ENCODE data around the gene ERI3. TPM values are rescaled to one million over a fixed set of nuclear protein-coding genes. Genes with fewer than 3 reads are reported as not detected.

The ERI3 gene
- polyA plus RNA-seq, 2 of the 4 experiments (the other 2 are of a cell fraction), result 43.4 to 44.7 TPM

- no peaks in the 10 kb centered on the region for H3K4me1 ChIP-seq
- ChIA-PET CTCF (interaction anchor here (1.1 to 3.2 kb wide), 3 partner anchors 12 to 77 kb away, joined by 4 to 12 read pairs (median 5); no protein-coding TSS in a partner anchor), POLR2A (no interaction called here)
- no peak overlapping the region for H3K4me2 ChIP-seq
- peak; percentile 28 to 32 for DNase-seq (ENCODE audit: low read depth in 1 of 2, low spot score in 1 of 2)
- TF ChIP-seq SMC3 (IDR thresholded peaks at IDR 0.05), result no peak
- peak in 1 of 2 experiments; percentile 57; a peak in 3 of 5 replicates for TF ChIP-seq RAD21 (conservative IDR thresholded peaks at IDR 0.05 in 1 of 2, IDR thresholded peaks at IDR 0.05 in 1 of 2)
- peak; percentile 21; the same call in 2 of the 3 replicates for TF ChIP-seq CTCF (IDR thresholded peaks at IDR 0.05)
- 68% methylated on average over 4 of the region's 4 CpGs for WGBS (ENCODE audit: missing lambda C conversion rate)
- no peak for FAIRE-seq
- ATAC-seq, result peak; percentile 64 to 92; a peak in 5 of 6 replicates
- H3K4me3 ChIP-seq, result no peak overlapping the region
- H3K9me3 ChIP-seq, result no peaks in the 10 kb centered on the region
- no peak overlapping the region for H3K27ac ChIP-seq
These were observed 60.5 kb downstream of the ERI3 start for GRCh38 chr1:44294588-44295007.

GRCh38 chr1:44293761-44294315, 61.2 kb downstream of the ERI3 start:
- ATAC-seq, result no peak
- Histone ChIP-seq H3K4me2 (no peak overlapping the region), H3K4me1 (no peaks in the 10 kb centered on the region), H3K27ac (no peak overlapping the region), H3K9me3 (no peaks in the 10 kb centered on the region), H3K4me3 (no peak overlapping the region)
- 81% methylated on average over 8 of the region's 9 CpGs for WGBS (ENCODE audit: missing lambda C conversion rate)
- no peak for TF ChIP-seq BCL3 (IDR thresholded peaks at IDR 0.05)
- TF ChIP-seq CHD2 (IDR thresholded peaks at IDR 0.05; ENCODE audit: low read length, partially characterized antibody), result no peak
- TF ChIP-seq RNF2 (IDR thresholded peaks at IDR 0.05; ENCODE audit: borderline replicate concordance, low read depth), result no peak
- TF ChIP-seq RFX5 (IDR thresholded peaks at IDR 0.05), result no peak
- no peak for TF ChIP-seq HOXB13 (CRISPR knock-in tag; IDR thresholded peaks at IDR 0.05; ENCODE audit: low read depth)
- TF ChIP-seq RCOR1 (IDR thresholded peaks at IDR 0.05; ENCODE audit: low read depth, low read length), result no peak
- TF ChIP-seq USF2 (IDR thresholded peaks at IDR 0.05), result no peak
- no peak for TF ChIP-seq EHMT2 (IDR thresholded peaks at IDR 0.05; ENCODE audit: low read depth)
- no peak for TF ChIP-seq TFCP2L1 (CRISPR knock-in tag; IDR thresholded peaks at IDR 0.05)
- ChIA-PET POLR2A (no interaction called here), CTCF (interaction anchor here (1.7 to 1.8 kb wide), 2 partner anchors 13 to 76 kb away, joined by 4 to 7 read pairs; no protein-coding TSS in a partner anchor)
- no peak for DNase-seq (ENCODE audit: low read depth in 1 of 2, low spot score in 1 of 2)
- FAIRE-seq, result no peak

- DNase-seq (ENCODE audit: low read depth in 1 of 2, low spot score in 1 of 2), result no peak
- H3K9me3 ChIP-seq, result no peaks in the 10 kb centered on the region
- POLR2A ChIA-PET, result no interaction called here
- H3K4me1 ChIP-seq, result no peaks in the 10 kb centered on the region
- H3K27ac ChIP-seq, result no peak overlapping the region
- TF ChIP-seq ELK1 (IDR thresholded peaks at IDR 0.05; ENCODE audit: low read depth, low read length) (no peak), GATA3 (IDR thresholded peaks at IDR 0.05; ENCODE audit: borderline replicate concordance) (no peak), SMC3 (IDR thresholded peaks at IDR 0.05) (no peak), CEBPB (IDR thresholded peaks at IDR 0.05) (no peak), RFX5 (IDR thresholded peaks at IDR 0.05) (no peak), HMGXB4 (CRISPR knock-in tag; IDR thresholded peaks at IDR 0.05; ENCODE audit: borderline replicate concordance) (no peak), JUNB (IDR thresholded peaks at IDR 0.05) (no peak), SREBF2 (IDR thresholded peaks at IDR 0.05) (no peak), POLR2AphosphoS2 (conservative IDR thresholded peaks at IDR 0.05; ENCODE audit: low read length) (no peak), HOXB13 (CRISPR knock-in tag; IDR thresholded peaks at IDR 0.05; ENCODE audit: low read depth) (no peak), CHD4 (IDR thresholded peaks at IDR 0.05; ENCODE audit: borderline replicate concordance) (no peak), ATOH8 (CRISPR knock-in tag; IDR thresholded peaks at IDR 0.05; ENCODE audit: low read depth) (no peak), TFCP2L1 (CRISPR knock-in tag; IDR thresholded peaks at IDR 0.05) (no peak)
- ATAC-seq, result no peak
- H3K4me2 ChIP-seq, result no peak overlapping the region
- no peak overlapping the region for H3K4me3 ChIP-seq
- FAIRE-seq, result no peak
- CTCF ChIA-PET, result interaction anchor here (1.8 kb wide), 1 partner anchor 75 kb away, joined by 7 read pairs; no protein-coding TSS in a partner anchor
- 94% methylated on average over 10 of the region's 10 CpGs for WGBS (ENCODE audit: missing lambda C conversion rate)
These were observed 62.4 kb downstream of the ERI3 start for GRCh38 chr1:44292651-44293050.
